OCI-LY7 (cell line): ENCODE measurements around the gene RPH3AL. TPM values are rescaled to one million over a fixed set of nuclear protein-coding genes. Genes with fewer than 3 reads are reported as not detected.

Experiments used
- BruUV-seq: library from RNA; stranded (reverse); fragments of 400-500 nt; replicated peaks from 2 replicates; lab custom pipeline; 2021; lab: Mats Ljungman, UMichigan
- CTCF ChIA-PET: fragments of 300-600 bp; sonication (Branson Sonifier 250); formaldehyde crosslinking; loops from one replicate; lab custom pipeline; 2022; ENCODE audit warnings: antibody characterized with exemption; ENCODE audit not compliant: unreplicated experiment; lab: Charles Lee
- POLR2A ChIA-PET: fragments of 300-600 bp; sonication (Branson Sonifier 250); formaldehyde crosslinking; loops from one replicate; lab custom pipeline; 2022; ENCODE audit warnings: antibody characterized with exemption; lab: Charles Lee
- DNase-seq: peaks from one replicate; pipeline ENCODE4 v3.0.0-alpha.2; 2015; ENCODE audit warnings: low spot score
- H2AFZ ChIP-seq: fragments of 200-600 bp; sonication (generic), shearing (Covaris generic); 2 replicates; pipeline ENCODE4 v1.6.1; 2014; ENCODE audit warnings: mild to moderate bottlenecking, antibody characterized with exemption, low read length, moderate library complexity
- H3K27ac ChIP-seq: fragments of 200-600 bp; sonication (generic); 2 replicates; pipeline ENCODE4 v1.5.1; 2014; ENCODE audit warnings: mixed run types, low read depth, mild to moderate bottlenecking, moderate library complexity, low read length, inconsistent platforms; ENCODE audit not compliant: poor library complexity, severe bottlenecking
- H3K36me3 ChIP-seq: fragments of 200-600 bp; sonication (generic); 2 replicates; pipeline ENCODE4 v1.6.1; 2014; ENCODE audit warnings: mild to moderate bottlenecking, antibody characterized with exemption, low read length, moderate library complexity, mixed read lengths; ENCODE audit not compliant: insufficient read depth
- H3K4me1 ChIP-seq: fragments of 200-600 bp; sonication (generic); 2 replicates; pipeline ENCODE4 v1.5.1; 2014; ENCODE audit warnings: mild to moderate bottlenecking, low read length; ENCODE audit not compliant: insufficient read depth, poor library complexity, severe bottlenecking
- H3K4me2 ChIP-seq: fragments of 200-600 bp; sonication (generic); 2 replicates; pipeline ENCODE4 v1.6.1; 2014; ENCODE audit warnings: mild to moderate bottlenecking, low read length
- H3K4me3 ChIP-seq: fragments of 200-600 bp; sonication (generic); 2 replicates; pipeline ENCODE4 v1.5.1; 2014; ENCODE audit warnings: mild to moderate bottlenecking, low read depth, low read length; ENCODE audit not compliant: poor library complexity, severe bottlenecking
- H3K79me2 ChIP-seq: fragments of 200-600 bp; sonication (generic); 2 replicates; pipeline ENCODE4 v1.6.1; 2016; ENCODE audit warnings: low read depth, mild to moderate bottlenecking, low read length, moderate library complexity, mixed read lengths; ENCODE audit not compliant: insufficient read depth
- H3K9me2 ChIP-seq: fragments of 200-600 bp; sonication (generic); 2 replicates; pipeline ENCODE4 v1.6.1; 2016; ENCODE audit warnings: mild to moderate bottlenecking, low read length, mixed read lengths; ENCODE audit not compliant: insufficient read depth
- H3K9me3 ChIP-seq: fragments of 200-600 bp; sonication (generic); 2 replicates; pipeline ENCODE4 v1.6.1; 2014; ENCODE audit warnings: mild to moderate bottlenecking, mixed run types, low read length, mixed read lengths
- H4K20me1 ChIP-seq: fragments of 200-600 bp; sonication (generic); 2 replicates; pipeline ENCODE4 v1.6.1; 2014; ENCODE audit warnings: mild to moderate bottlenecking, antibody characterized with exemption, low read length, moderate library complexity, mixed read lengths; ENCODE audit not compliant: insufficient read depth
- CTCF ChIP-seq: fragments of 200-600 bp; sonication (generic); conservative IDR thresholded peaks from 2 replicates; pipeline ENCODE4 v1.5.1; 2014; ENCODE audit warnings: mild to moderate bottlenecking, antibody characterized with exemption, low read length, moderate library complexity, mixed read lengths
- EZH2phosphoT487 ChIP-seq: fragments of 200-600 bp; sonication (generic); IDR thresholded peaks from 2 replicates; pipeline ENCODE4 v1.6.1; 2018; ENCODE audit warnings: low read depth, borderline replicate concordance, mild to moderate bottlenecking, mixed run types, antibody characterized with exemption, low read length, moderate library complexity, mixed read lengths
- intact Hi-C: fragments of 100-400 bp; cut with micrococcal nuclease; formaldehyde crosslinking; loops from one replicate; pipeline ENCODE4 v1.10.0; 2022; ENCODE audit not compliant: unreplicated experiment
- total RNA-seq, 2 experiments: library from RNA; depleted of rRNA in 1 of 2; stranded (reverse); fragments of >200 nt in 1 of 2; shearing (Covaris generic) in 1 of 2; gene quantifications; 2 replicates each; pipeline ENCODE4 v1.2.3, GENCODE V29; 2014 to 2022

Gene RPH3AL
- total RNA-seq, 2 experiments from 2014 or later, result 1.0 to 2.2 TPM

- intact Hi-C loops, result no loop called here
- CTCF ChIA-PET, result no interaction called here
Observed at GRCh38 chr17:323721-324571, 28.7 kb downstream of the RPH3AL start.

GRCh38 chr17:323181-323580 is 29.4 kb downstream of the RPH3AL start:
- intact Hi-C loops, result no loop called here
- BruUV-seq, result no TSS peak
- Histone ChIP-seq H3K4me1 (no peaks in the 10 kb centered on the region), H3K79me2 (no peaks in the 10 kb centered on the region), H3K4me3 (no peak overlapping the region), H2AFZ (no peak overlapping the region), H3K9me3 (no peaks in the 10 kb centered on the region), H3K36me3 (no peaks in the 10 kb centered on the region), H3K9me2 (no peaks in the 10 kb centered on the region), H4K20me1 (no peaks in the 10 kb centered on the region), H3K4me2 (no peak overlapping the region), H3K27ac (no peak overlapping the region)
- TF ChIP-seq CTCF (no peak), EZH2phosphoT487 (no peak)
- no peak for DNase-seq
- POLR2A ChIA-PET, result no interaction called here
- CTCF ChIA-PET, result no interaction called here

More at GRCh38 chr17:323721-324571, 28.7 kb downstream of the RPH3AL start:
- Histone ChIP-seq H3K27ac (no peak overlapping the region), H3K9me3 (no peaks in the 10 kb centered on the region), H3K36me3 (no peaks in the 10 kb centered on the region), H3K4me2 (no peak overlapping the region), H2AFZ (no peak overlapping the region), H3K9me2 (no peaks in the 10 kb centered on the region), H3K79me2 (no peaks in the 10 kb centered on the region), H3K4me1 (no peaks in the 10 kb centered on the region), H3K4me3 (no peak overlapping the region), H4K20me1 (no peaks in the 10 kb centered on the region)
- no peak for TF ChIP-seq CTCF
- no peak for TF ChIP-seq EZH2phosphoT487
- BruUV-seq, result no TSS peak
- no peak for DNase-seq
- POLR2A ChIA-PET, result no interaction called here
